ENCODE results near the gene TRPV4.

The TRPV4 gene

GRCh38 chr12:109760930-109761921 lies 72.0 kb downstream of the TRPV4 start:
- DNase-seq: no peak

GRCh38 chr12:109760031-109760929 lies 72.9 kb downstream of the TRPV4 start:
- DNase-seq: no peak

- no peak for DNase-seq
Observed at GRCh38 chr12:109759595-109759994, 73.6 kb downstream of the TRPV4 start.

- no peak for DNase-seq
Observed at GRCh38 chr12:109758426-109759420, 74.5 kb downstream of the TRPV4 start.

GRCh38 chr12:109757671-109758265 lies 75.4 kb downstream of the TRPV4 start:
- DNase-seq: no peak

GRCh38 chr12:109756457-109756856 lies 76.7 kb downstream of the TRPV4 start:
- DNase-seq: no peak

- DNase-seq: no peak
Observed at GRCh38 chr12:109753959-109754358, 79.2 kb downstream of the TRPV4 start.

GRCh38 chr12:109753054-109753401 lies 80.2 kb downstream of the TRPV4 start:
- no peak for DNase-seq

- DNase-seq: no peak
Observed at GRCh38 chr12:109752117-109753053, 80.8 kb downstream of the TRPV4 start.

GRCh38 chr12:109744986-109745942 lies 87.9 kb downstream of the TRPV4 start:
- no peak for DNase-seq

GRCh38 chr12:109744026-109744425 lies 89.2 kb downstream of the TRPV4 start:
- no peak for DNase-seq

- DNase-seq: no peak
Observed at GRCh38 chr12:109743076-109743910, 89.9 kb downstream of the TRPV4 start.

GRCh38 chr12:109741970-109742703 lies 91.1 kb downstream of the TRPV4 start:
- no peak for DNase-seq

GRCh38 chr12:109741286-109741969 lies 91.8 kb downstream of the TRPV4 start:
- no peak for DNase-seq

- no peak for DNase-seq
Observed at GRCh38 chr12:109740694-109741245, 92.4 kb downstream of the TRPV4 start.

Data from T-helper 9 cell (primary cell).